HG02763 (cell line): ENCODE data around the gene TPBGL.
A peak's percentile ranks its signal among the peaks of the same experiment; 100 is the strongest.
"Not testable (repeated sequence)": the region's sequence is repeated elsewhere in the genome, so short reads cannot be mapped to it uniquely, and the experiment has no call there.

ENCODE experiments used
- ATAC-seq: cut with Tn5 transposase; IDR thresholded peaks from one replicate; pipeline ENCODE4 v1.9.1; 2021; ENCODE audit warnings: mild to moderate bottlenecking, moderate library complexity; ENCODE audit not compliant: unreplicated experiment

Gene TPBGL

GRCh38 chr11:75269896-75270295, 29.3 kb downstream of the TPBGL start:
- ATAC-seq: no peak

DNA sequence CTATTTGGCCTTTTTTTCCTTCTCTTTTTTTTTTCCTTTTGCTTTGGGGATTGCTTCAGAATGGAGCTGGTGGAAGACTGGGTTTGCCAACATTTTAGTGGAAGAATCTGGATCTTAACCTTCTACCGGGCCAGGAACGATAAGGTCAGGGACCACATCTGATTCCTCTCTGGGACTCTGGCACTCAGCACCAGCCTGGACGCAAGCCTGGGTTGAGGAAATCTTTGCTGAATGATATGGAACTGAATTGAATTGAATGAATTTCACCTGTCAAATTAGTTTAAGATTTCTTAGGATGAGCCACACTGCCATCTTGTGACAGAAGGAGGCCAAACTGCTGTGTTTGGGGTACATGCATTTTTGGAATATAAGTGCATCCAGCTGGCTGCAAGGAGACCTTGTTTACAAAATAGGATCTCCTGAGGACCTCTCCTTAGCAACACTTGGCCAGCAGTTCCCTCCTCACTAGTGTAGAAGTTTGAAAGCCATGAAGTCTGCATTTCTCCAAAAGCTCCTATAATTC, 30.4 kb downstream of the TPBGL start:
- ATAC-seq: no peak

DNA sequence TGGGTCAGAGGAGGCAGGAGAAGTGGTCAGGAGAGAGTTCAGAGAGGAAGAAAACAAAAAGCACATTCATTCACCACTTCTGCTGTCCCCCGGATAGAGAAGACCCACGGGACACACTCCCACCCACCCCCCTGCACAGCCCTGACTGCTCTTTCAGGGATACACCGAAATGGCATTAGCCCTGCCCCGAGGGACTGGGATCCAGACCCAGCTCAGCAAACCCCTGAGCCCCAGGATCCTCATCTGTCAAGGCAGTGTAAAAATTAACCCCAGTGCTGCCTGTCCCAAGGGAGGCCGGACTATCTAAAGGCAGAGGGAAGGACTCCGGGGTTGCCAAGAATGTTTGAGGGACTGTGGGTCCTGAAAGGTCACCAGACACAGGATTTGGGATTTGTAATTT, 31.2 kb downstream of the TPBGL start:
- no peak for ATAC-seq

DNA sequence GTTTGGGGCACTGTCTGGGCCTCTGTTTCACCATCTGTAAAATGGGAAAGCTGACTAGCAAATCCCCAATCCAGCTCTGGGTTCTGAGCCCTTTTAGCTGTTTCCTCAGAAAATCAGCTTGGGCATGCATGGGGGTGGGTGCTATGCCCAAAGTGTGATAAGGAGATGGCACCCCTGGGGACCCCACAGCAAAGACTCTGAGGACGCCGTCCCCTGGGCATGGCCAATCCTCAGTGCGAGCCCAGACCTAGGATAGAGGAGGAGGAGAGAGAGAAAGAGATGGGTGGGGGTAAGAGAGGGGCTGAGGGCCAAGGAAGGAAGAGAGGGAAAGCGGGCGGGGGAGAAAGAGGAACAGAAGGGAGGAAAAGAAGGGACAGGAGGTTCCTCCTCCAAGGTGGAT, 31.8 kb downstream of the TPBGL start:
- no peak for ATAC-seq

DNA sequence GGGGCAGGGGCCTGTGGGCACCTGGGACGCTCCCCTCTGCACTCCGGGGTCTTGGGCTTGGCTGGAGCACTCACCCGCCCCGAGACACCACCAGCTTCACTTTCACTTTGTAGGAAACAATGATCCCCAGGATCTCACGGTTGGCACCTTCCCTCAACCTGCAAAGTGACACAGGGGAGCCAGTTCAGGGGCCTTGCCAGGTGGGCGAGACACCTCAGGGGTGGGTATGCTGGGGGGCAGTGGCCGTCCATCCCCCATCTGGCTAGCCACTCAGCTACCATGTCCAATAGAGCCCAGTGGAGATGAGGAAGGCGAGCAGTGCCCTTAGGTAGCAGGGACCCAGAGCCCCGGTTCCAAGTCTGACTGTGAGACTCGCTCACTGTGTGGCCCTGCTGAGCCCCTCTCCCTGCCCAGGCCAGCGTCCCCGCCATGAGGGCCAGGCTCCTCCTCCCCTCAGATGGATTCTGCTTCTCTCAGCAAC, 32.3 kb downstream of the TPBGL start:
- ATAC-seq: no peak

GRCh38 chr11:75273411-75274391, 33.1 kb downstream of the TPBGL start:
- ATAC-seq: no peak

GRCh38 chr11:75274716-75275115, 34.1 kb downstream of the TPBGL start:
- ATAC-seq: not testable (repeated sequence)

GRCh38 chr11:75275581-75275980, 35.0 kb downstream of the TPBGL start:
- ATAC-seq: no peak

DNA sequence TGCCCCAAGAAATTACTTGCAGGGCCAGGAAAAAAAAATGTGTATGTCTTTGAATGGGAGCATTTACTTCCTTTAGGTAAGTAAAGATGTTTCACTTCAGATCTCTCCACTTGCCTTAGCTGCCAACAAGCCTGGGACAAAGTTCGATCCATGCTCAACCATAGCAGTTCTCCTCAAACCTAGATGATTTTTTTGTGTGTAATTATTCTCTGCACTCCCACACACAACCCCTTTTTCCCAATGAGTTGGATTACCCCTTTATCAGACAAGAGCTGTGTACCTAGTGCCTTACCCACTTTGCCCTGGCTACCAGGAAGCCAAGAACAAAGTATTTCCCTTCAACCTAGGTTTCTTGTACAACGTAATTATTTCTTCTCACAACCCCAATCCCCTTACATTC, 35.6 kb downstream of the TPBGL start:
- ATAC-seq: no peak

GRCh38 chr11:75276686-75277085, 36.1 kb downstream of the TPBGL start:
- ATAC-seq: no peak

- ATAC-seq: no peak
Measured at GRCh38 chr11:75277211-75277805, 36.7 kb downstream of the TPBGL start.

DNA sequence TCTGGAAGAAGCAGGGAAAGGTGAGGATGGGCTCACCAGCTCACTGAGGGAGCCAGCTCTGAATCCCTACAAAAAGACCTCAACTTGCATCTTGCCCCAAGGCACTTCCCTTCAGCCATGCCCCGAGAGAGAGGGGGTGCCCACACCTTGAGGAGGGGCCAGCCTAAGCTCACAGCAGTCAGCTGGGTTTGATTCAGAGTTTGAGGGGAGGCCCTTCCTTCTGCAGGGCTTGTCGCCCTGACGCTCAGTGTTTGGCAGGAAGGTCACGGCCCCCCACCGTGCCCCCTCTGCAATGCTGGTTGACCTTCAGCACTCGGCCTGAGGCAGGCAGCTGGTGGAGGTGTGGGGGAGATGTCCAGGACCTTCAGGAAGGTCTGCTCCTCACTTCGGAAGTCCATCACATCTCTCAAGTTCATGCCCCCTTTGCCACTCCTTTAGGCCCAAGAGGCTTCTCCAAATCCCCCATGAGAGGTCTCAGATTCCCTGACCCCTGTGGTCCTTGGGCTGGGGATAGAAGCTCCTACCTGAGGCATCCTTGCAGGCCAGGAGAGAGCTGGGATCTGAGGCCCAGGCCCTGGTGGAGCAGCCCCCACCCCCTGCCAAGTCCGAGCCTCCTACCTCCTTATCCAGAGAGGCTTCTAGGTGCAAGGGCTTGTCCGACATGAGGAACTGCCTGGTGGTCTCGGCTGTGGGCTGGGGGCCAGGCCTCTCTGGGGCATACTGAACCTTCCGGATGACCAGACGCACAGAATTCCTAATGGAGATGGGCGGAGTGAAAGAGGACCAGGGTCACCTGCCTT, 37.6 kb downstream of the TPBGL start:
- no peak for ATAC-seq

GRCh38 chr11:75279273-75279672, 38.7 kb downstream of the TPBGL start:
- no peak for ATAC-seq

DNA sequence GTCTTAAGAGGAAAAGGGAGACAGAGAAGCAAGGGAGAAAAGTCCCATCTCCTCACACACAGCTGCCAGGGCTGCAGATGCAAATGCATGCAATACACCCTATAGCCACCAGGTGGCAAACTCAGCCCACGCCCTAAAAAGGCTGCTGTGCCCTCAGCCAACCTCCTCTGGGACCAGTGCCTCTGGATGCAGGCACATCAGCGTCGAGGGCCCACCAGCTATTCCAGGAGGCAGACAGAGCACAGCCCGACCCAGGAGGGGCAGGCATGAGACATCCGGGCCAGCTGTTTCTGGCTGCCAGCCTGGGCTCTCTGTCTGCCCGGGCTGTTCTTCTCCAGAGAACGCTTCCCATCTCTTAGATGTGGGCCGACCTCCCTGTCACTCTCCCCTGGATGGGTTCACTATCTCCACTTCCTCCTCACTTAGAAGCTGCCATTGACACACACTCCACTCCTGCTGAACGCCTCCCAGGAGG, 39.7 kb downstream of the TPBGL start:
- peak; percentile 49 for ATAC-seq

- ATAC-seq: no peak
Measured at GRCh38 chr11:75280770-75281468, 40.3 kb downstream of the TPBGL start.

DNA sequence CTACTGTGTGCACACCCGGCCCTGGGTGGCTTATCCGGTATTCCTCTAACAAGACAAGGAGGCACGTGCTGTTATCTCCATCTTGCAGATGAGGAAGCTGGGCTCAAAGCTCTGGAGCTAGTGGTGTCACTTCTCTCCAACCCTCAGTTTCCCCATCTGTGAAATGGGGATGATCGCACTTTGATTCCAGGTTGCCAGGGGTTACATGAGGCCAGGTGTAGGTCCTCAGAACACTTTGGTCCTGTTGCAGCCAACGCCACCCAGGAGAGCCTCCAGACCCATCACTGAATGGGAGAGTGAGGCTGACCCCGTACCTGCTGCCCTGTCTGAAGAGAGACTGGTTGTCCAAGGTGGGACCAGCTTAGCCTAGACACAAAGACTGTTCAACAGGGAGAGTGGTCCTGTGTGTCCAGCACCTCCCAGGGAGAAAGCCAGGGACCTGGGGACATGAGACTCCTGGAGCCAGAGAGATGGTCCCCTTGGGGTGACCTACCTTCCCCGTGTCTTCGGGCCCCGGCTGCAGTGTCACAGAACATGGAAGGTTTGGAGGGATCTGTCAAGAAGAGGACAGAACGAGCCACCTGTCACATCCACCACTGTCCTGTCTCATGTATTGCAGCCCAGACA, 41.0 kb downstream of the TPBGL start:
- no peak for ATAC-seq

DNA sequence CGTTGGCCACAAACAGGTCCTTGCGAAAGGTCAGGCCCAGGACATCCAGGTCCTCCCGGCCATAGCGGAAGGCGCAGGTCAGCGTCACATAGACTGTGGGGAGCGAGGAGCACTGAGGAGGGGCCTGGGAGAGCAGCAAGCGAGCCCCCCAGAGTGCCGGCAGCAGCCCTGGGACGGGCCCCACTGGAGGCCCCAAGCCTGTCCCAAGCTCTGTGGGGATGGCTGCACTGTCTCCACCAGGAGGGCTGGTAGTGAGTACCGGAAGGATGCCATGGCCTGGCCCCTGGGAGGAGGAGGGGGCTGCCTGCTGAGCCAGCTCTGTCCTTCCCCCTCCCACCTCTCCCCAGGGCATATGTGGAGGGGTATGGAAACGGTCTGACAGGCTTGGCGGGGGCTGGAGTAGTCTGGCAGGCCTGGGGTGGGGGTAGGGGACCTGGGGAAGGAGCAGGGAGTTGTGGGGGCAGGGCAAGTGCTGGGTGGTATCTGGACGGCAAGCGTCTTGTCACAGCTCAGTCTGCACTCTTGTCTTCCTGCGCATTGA, 42.9 kb downstream of the TPBGL start:
- ATAC-seq: no peak

GRCh38 chr11:75285776-75286360, 45.3 kb downstream of the TPBGL start:
- ATAC-seq: no peak

DNA sequence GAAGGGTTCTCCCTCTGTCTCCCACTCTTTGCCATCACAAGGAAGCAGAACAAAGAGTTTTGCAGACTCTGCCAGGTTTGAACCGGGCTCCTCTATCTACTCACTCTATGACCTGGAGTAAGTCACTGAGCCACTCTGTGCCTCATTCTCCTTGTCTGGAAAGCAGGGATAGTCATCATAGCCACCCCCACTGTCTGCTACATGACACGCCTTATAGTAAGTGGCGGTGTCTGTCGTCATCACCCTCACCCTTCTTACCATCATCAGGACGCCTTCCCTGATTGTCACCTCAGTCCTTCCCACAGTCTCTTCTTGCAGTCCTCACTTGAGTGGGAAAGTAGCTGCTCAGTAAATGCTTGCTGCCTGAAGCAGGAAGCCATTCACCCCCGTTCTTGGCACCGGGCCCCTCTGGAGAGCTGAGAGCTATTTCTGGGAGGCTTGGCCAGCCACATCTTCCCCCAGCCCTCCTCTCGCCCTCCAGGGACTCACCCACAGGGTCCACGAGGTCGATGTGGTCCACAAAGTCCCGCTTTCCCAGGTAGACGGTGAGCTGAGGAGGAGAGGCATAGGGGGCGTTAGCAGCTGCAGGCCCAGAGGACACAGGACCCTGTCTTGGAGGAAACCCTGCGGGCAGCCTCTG, 46.4 kb downstream of the TPBGL start:
- ATAC-seq: no peak
